ENCODE measurements around the gene ZBTB44. TPM values are rescaled to one million over a fixed set of nuclear protein-coding genes. Genes with fewer than 3 reads are reported as not detected.

ZBTB44 gene
- total RNA-seq, 1 experiment from 2014 or later, result 27.5 TPM

- no peaks in the 10 kb centered on the region for H3K27me3 ChIP-seq (ENCODE audit: low read length)
Measured at GRCh38 chr11:130213143-130213978, 101.4 kb downstream of the ZBTB44 start.

DNA sequence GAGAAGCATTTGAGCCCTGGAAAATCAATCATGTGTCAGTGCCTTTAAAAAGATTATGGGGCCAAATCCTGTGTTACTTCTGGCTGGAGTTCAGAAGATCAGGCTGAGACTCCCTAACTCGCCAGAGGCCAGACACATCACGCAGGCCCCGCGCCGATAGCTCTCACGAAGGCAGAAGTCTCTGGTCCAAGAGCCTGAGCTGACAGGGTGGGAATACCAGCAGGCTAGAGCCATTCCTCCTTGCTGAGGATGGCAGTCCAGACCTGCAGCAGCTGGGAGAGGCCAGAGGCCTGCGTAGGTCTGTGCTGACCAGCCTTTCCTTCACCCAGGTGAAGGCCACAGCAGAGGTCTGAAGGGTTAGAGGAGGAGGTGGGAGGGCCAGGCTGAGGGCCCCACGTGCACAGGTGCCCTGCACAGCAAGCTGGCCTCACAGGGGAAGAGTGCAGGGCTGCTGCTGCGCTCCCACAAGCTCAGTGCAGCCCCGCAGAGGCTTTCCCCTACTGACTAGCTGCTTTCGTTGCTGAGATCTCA is 102.2 kb downstream of the ZBTB44 start:
- Histone ChIP-seq H3K9ac (ENCODE audit: low read length) (no peak overlapping the region), H2AFZ (ENCODE audit: low read length) (no peak overlapping the region), H3K4me1 (ENCODE audit: insufficient read depth, low read length) (no peaks in the 10 kb centered on the region; the same call in 1 of the 2 replicates), H3K79me2 (ENCODE audit: low read length) (no peaks in the 10 kb centered on the region), H3K27ac (ENCODE audit: low read length) (no peak overlapping the region), H3K27me3 (ENCODE audit: low read length) (no peaks in the 10 kb centered on the region), H3K9me3 (ENCODE audit: low read length) (no peaks in the 10 kb centered on the region), H3K4me3 (ENCODE audit: low read length) (no peak overlapping the region), H4K20me1 (ENCODE audit: low read length) (no peaks in the 10 kb centered on the region), H3F3A (ENCODE audit: low read length, unreplicated experiment) (no peaks in the 10 kb centered on the region), H3K36me3 (ENCODE audit: low read depth, low read length) (peaks cover 4% of the 10 kb centered on the region), H3K9me2 (replicated peaks; ENCODE audit: low read length) (no peaks in the 10 kb centered on the region), H3K4me2 (ENCODE audit: low read length) (no peak overlapping the region)
- ChIA-PET POLR2A (ENCODE audit: unreplicated experiment) (no interaction called here), CTCF (interaction anchor here (0.5 to 1.3 kb wide), 8 partner anchors 66 to 432 kb away, joined by 3 to 16 read pairs (median 3); no protein-coding TSS in a partner anchor)
- peak; percentile 25 for ATAC-seq
- intact Hi-C loops (cut with micrococcal nuclease), result loop anchor here (2.0 to 10.0 kb wide), 3 partner anchors 102 to 218 kb away; partner anchors contain the start of gene ZBTB44
- no TSS peak for BruUV-seq (replicated peaks)
- no peak for DNase-seq
- TF ChIP-seq, protein P1, sequence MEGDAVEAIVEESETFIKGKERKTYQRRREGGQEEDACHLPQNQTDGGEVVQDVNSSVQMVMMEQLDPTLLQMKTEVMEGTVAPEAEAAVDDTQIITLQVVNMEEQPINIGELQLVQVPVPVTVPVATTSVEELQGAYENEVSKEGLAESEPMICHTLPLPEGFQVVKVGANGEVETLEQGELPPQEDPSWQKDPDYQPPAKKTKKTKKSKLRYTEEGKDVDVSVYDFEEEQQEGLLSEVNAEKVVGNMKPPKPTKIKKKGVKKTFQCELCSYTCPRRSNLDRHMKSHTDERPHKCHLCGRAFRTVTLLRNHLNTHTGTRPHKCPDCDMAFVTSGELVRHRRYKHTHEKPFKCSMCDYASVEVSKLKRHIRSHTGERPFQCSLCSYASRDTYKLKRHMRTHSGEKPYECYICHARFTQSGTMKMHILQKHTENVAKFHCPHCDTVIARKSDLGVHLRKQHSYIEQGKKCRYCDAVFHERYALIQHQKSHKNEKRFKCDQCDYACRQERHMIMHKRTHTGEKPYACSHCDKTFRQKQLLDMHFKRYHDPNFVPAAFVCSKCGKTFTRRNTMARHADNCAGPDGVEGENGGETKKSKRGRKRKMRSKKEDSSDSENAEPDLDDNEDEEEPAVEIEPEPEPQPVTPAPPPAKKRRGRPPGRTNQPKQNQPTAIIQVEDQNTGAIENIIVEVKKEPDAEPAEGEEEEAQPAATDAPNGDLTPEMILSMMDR (conservative IDR thresholded peaks at IDR 0.05; ENCODE audit: low read depth, low read length), result no peak
- TF ChIP-seq EZH2phosphoT487 (IDR thresholded peaks at IDR 0.05; ENCODE audit: borderline replicate concordance, low read length), result no peak
- TF ChIP-seq EZH2 (IDR thresholded peaks at IDR 0.05; ENCODE audit: low read length, unreplicated experiment), result no peak

More at GRCh38 chr11:130213143-130213978, 101.4 kb downstream of the ZBTB44 start:
- Histone ChIP-seq H3K4me2 (ENCODE audit: low read length) (peak overlapping the region; percentile 34), H3K9me2 (replicated peaks; ENCODE audit: low read length) (no peaks in the 10 kb centered on the region), H3K9me3 (ENCODE audit: low read length) (no peaks in the 10 kb centered on the region), H3K4me1 (ENCODE audit: insufficient read depth, low read length) (no peaks in the 10 kb centered on the region; the same call in 1 of the 2 replicates), H3K36me3 (ENCODE audit: low read depth, low read length) (peaks cover 2% of the 10 kb centered on the region), H3K9ac (ENCODE audit: low read length) (no peak overlapping the region), H3F3A (ENCODE audit: low read length, unreplicated experiment) (no peaks in the 10 kb centered on the region), H2AFZ (ENCODE audit: low read length) (no peak overlapping the region), H3K4me3 (ENCODE audit: low read length) (no peak overlapping the region), H3K79me2 (ENCODE audit: low read length) (no peaks in the 10 kb centered on the region), H3K27ac (ENCODE audit: low read length) (no peak overlapping the region), H4K20me1 (ENCODE audit: low read length) (no peaks in the 10 kb centered on the region)
- TF ChIP-seq EZH2 (IDR thresholded peaks at IDR 0.05; ENCODE audit: low read length, unreplicated experiment), result no peak
- no peak for TF ChIP-seq EZH2phosphoT487 (IDR thresholded peaks at IDR 0.05; ENCODE audit: borderline replicate concordance, low read length)
- TF ChIP-seq, protein P1 (conservative IDR thresholded peaks at IDR 0.05; ENCODE audit: low read depth, low read length), result peak; percentile 98
- ATAC-seq (peak; percentile 76), DNase-seq (peak; percentile 76)
- POLR2A ChIA-PET (ENCODE audit: unreplicated experiment), result interaction anchor here (0.6 kb wide), 1 partner anchor 41 kb away, joined by 3 read pairs; no protein-coding TSS in a partner anchor
- CTCF ChIA-PET, result interaction anchor here (0.5 to 1.3 kb wide), 8 partner anchors 67 to 433 kb away, joined by 3 to 16 read pairs (median 3); no protein-coding TSS in a partner anchor
- intact Hi-C loops (cut with micrococcal nuclease), result loop anchor here (1.0 to 10.0 kb wide), 4 partner anchors 101 to 217 kb away; partner anchors contain the start of gene ZBTB44
- BruUV-seq (replicated peaks), result no TSS peak

Measured in PC-3 (cell line).